NCI-H345 (cell line): ENCODE results near the gene RNF8.

Experiments
- DNase-seq: peaks from one replicate; lab custom pipeline; 2025; lab: John Stamatoyannopoulos, UW

Gene RNF8

DNA sequence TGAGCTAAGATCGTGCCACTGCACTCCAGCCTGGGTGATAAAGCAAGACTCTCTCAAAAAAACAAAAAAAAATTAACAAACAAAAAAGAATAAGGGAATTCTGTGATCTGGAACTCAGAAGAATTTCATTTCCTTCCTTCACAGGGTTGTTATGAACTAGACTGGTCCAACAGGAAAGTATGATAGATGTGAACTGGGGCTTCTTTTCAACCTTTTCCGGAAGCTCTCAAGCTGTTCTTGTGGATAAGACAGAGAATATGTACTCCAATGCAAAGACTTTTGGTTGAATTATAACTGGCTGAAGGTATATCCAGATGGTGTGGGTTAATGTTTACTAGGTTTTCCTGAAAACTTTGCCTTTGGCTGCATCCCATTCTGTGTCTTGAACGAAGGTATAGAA lies 5.3 kb downstream of the RNF8 start:
- no peak for DNase-seq

DNA sequence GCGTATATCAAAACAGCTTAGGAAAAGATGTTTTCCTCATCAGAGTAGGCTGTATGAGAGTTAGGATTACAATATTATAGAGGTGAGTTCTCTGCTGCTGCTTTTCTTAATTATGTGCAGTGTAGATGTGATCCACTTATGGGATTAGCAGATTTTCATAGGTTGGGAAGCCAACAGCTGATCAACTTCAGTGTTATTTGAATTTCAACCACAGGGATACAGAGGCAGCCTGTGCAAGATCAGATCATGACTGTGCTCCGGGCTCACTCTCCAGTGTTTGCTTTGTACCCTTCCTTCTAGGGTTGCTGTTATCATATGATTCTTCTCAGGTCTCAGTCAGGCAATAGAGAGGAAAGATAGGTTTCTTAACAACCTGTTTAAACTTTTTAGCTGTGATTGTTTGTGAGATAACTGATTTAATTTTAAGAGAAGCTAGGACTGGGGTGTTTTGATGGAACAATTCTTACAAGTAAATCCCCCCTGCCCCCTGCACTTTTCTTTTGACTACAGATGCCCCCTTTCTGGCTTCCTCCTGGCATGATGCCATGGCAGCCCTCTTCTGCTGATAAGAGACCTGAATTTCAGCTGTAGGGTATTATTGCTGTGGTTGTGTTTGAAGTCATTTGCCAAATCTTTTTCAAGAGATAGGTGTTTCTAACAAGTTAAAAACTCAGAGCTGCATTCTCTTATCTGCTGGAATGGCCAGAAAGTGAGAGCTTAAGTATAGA lies 8.5 kb downstream of the RNF8 start:
- no peak for DNase-seq

DNA sequence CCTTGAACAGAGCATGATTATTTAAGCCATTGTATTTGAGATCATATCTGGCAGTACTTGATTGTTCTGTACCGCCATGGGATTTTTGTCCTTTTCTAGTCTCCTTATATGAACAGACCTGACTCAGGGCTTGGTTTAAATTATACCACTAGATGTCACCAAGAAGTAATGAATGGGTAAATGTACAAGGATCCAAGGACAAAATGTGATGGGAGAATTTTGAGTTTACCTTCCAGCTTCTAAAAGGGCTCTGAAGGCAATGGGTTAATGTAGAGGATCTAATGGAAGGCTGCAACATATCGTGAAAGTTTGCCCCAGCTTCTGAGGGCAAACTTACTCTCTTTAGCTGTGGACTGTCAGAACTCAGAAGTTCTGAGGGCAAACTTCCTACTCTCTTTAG lies 12.0 kb downstream of the RNF8 start:
- DNase-seq, result no peak

DNA sequence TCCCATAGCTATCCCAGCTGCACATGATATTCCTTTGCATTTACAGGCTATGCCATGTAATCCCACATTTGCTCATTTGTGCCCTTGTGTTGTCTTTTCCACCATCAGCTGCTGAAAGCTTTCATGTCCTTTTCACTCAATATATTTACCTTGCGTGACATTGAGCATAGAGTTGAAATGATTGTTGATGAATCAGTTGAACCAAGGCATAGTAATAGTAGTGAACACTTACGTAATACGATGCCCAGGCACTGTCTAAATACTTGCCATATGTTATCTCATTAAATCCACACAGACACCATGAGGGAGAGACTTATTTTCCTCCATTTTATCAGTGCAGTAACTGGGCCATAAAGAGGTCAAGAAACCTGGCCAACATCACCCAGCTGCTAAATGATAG lies 13.1 kb downstream of the RNF8 start:
- no peak for DNase-seq

- no peak for DNase-seq
Observed at GRCh38 chr6:37368961-37369320, 15.2 kb downstream of the RNF8 start.

- DNase-seq, result no peak
Observed at GRCh38 chr6:37369321-37370201, 15.8 kb downstream of the RNF8 start.

DNA sequence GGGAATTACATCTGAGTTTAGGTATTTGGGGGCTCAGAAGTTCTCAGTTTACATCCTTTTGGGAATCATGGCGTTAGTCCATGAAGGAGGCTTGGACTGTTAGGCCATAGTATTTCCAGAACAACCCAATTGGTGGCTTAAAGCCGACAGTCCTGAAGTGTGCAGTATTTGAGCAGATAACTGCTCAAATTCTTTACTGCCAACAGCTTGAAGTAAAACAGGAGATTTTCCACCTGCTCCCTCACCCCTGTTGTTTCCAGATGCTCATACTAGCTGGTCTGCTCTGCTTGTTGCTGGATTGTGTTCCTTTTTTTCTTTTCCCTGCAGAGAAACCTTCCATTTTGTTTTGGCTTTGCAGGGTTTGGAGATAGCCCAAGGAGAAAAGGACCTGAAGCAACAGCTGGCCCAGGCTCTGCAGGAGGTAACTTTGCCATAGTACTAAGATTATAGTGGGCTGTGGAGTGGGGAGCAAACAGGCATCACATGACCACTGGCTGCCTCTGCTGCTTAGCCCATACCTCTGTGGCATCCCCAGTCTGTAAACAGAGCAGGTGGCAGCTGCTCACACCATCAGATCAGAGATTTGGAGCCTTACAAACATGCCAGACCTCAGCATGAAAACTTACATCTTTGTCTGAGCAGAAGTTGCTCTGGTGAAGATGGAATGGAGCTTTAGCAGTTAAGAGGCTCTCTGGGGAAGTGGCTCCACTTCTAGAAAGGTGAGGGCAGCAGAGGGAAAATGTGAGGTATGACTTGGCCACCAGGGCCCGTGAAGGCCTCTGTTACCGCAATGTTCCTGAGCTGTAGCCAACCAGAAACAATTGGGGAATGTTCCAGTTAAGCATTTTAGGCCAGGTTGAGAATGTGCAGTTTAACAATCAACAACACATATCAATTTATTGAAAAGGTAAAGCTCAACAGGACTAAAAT lies 17.6 kb downstream of the RNF8 start:
- DNase-seq, result no peak

GRCh38 chr6:37372116-37372515 lies 18.3 kb downstream of the RNF8 start:
- DNase-seq, result no peak

DNA sequence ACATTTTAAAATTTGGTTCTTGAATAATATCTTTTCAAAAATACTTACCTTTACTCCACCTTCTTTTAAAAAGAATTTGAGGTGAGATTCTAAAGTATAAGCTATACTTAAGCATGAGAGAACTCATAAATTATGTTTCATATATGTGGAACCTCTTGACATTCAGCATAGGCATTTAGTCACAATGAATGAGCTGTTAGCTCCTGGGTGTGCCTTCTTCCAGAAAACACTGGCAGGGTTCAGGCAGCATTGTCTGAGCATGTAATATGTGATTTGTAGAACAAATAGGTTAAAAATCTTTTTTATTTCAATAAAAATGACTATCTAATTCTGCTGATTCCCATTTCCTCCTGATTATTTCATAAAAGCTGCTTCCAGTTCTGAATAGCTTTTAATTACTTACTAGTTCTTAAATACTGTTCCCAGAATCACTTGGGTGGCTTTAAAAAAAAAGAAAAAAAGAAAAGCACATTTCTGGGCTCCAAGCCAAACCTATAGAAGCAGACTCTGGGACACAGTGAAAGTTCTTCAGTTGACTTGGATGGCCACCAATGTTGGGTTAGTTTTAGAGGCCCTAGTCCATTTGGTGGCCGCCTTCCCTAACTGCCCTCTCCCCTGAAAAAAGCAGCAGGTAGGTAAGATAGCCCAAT lies 20.2 kb downstream of the RNF8 start:
- no peak for DNase-seq

DNA sequence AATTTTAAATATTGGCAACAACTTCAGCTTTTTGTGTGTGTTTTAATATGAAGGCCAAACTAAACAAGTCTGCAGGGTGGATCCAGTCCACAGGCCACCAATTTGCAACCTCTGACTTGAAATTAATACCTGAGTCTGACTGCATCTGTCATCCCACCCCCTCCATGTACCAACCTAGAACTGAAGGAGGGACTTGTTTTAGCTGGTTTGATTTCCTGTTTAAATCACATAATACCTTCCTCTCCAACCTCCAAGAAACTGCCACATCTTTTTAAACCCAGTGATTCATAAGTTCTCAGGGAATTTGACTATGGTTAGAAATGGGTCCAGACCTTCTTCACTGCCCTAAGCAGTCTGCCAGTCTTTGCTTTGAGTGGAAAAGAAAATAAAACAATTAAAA lies 21.6 kb downstream of the RNF8 start:
- DNase-seq, result no peak

- DNase-seq, result no peak
Observed at GRCh38 chr6:37376078-37376743, 22.4 kb downstream of the RNF8 start.

- peak; percentile 58 for DNase-seq
Observed at GRCh38 chr6:37381579-37381978, 27.8 kb downstream of the RNF8 start.

- DNase-seq, result no peak
Observed at GRCh38 chr6:37382994-37383765, 29.4 kb downstream of the RNF8 start.

- no peak for DNase-seq
Observed at GRCh38 chr6:37388578-37388977, 34.8 kb downstream of the RNF8 start.

DNA sequence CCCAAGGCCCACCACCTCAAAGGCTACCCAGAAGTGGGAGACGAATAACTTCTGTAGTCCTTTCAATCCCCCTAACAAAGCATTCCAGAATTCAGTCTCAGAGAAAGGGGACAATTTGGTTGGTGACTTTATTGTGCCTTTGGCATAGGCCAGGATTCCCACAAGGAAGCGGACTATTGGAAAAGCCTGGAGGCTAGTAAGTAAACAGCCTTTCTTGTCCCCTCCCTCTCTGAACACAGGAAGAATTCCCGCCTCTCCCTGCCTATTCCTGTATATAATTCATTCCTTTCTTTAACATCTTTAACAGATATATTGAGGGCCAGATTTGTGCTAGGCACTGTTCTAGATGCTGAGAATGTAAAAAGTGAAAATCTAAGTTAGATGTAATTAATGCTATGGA lies 36.1 kb downstream of the RNF8 start:
- DNase-seq, result no peak

DNA sequence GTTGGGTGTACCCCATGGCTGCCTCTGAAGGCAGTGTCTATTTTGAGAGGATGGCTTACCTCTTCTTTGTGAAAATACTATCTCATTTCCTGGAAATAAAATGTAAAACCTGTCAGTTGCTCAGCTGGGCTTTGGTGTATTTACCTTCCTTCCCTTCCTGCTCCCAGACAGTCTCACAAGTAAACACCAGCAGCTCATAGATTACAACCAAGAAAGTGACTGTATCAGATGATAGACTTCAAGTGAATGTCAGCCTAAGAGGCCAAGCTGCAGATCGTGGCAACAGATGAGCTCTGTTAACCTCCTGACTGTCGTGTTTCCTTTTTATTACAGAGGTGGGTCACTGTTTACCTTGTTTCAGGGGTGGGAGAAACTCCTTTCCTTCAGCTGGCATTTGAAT lies 37.3 kb downstream of the RNF8 start:
- DNase-seq, result no peak

GRCh38 chr6:37392821-37393220 lies 39.0 kb downstream of the RNF8 start:
- DNase-seq, result no peak

DNA sequence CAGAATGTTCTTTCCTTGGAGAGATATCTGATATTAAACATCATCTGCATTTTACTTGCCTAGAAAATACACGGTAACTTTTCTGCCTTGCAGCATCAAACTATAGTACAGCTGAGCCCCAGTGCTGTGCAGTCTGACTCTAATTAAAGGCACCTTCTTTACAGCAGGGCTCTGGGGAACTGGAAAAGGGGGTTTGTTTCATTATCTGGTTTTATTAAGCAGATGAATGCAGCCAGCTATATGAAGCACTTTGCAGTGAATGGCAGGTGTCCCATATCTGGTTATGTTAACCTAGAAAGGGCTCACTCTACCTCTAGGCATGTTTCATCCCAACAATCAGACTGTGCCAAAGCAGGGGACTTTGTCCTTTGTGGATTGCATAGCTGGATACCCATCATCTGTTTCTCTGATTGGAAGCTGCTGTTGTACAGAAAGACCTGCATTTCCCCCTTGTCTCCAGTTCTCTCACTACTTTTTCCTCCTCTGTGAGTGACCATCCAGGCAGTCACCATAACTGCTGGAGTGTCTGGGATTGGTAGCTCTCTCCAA lies 39.7 kb downstream of the RNF8 start:
- no peak for DNase-seq

DNA sequence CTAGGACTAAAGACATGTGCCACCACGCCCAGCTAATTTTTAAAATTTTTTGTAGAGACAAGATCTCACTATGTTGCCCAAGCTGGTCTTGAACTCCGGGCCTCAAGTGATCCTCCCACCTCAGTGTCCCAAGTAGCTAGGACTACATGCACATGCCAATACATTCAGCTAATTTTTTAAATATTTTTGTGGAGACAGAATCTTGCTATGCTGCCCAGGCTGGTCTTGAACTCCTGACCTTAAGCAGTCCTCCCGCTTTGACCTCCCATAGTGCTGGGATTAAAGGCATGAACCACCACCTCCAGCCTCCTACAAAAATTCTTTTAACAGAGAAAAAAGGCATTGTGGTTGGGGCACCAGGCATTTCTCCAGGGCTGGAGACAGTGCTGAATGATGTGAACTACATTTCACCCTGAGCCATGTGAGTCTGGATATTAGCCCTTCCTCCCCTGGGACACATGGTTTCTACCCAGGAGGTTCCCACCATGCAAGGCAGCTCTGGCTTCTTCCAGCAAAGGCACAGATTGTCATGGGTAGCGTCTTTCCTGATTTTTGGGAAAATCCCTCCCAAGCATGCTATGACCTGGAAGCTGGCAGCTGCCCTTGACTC lies 42.9 kb downstream of the RNF8 start:
- DNase-seq, result no peak

- DNase-seq, result no peak
Observed at GRCh38 chr6:37399131-37399530, 45.3 kb downstream of the RNF8 start.
